DMS153 (cell line): ENCODE results near the gene CFAP298.
"Not testable (repeated sequence)": the region's sequence is repeated elsewhere in the genome, so short reads cannot be mapped to it uniquely, and the experiment has no call there.

Experiments
- DNase-seq: peaks from one replicate; lab custom pipeline; 2025; lab: John Stamatoyannopoulos, UW

Gene CFAP298

DNA sequence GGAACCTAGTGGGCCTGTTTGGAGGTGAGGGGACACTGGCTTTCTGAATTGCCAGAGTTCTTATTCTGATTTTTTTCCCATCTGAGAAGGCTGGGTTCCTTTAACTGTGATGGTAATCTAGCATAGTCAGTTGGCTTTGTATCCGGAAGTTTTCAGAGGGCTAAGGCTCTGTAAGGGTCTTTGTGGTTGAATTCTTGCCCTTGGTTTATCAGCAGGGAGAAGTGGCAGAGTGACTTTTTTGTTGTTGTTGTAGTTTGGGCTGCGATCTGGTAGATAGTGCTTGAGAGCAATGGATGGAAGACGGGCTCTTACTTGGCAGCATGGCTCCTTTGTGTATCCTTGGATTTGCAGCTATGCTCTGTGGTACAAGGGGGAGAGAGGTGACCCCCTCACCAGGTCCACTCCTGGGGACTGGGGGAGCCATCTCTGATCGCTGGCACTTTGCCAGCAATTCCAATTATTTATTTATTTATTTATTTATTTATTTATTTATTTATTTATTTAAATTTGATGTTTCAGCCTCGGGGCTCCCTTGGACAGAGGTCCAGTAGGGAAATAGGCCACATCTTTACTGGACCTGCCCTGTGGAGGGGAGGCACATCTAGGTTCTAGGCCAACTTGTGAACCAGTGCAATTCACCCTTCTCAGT lies 45.3 kb downstream of the CFAP298 start:
- DNase-seq: no peak

DNA sequence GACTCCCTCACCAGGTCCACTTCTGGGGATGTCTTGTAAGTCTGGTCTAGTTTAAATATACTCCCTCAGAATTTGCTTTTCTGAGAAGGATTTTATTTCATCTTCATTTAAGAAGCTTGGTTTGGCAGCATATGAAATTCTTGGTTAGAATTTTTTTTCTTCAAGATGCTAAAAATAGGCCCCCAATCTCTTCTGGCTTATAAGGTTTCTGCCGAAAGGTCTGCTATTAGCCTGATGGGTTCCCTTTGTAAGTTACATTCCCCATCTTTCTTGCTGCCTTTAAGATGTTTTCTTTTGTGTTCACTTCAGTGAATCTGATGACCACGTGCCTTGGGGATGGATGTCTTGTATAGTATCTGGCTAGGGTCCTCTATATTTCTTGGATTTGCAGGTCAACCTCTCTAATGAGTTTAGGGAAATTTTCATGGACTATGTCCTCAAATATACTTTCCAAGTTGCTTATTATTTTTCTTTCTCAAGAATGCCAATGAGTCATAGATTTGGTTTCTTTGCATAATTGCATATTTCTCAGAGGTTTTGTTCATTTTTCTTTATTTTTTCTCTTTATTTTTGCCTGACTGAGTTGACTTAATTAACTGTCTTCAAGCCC lies 46.2 kb downstream of the CFAP298 start:
- DNase-seq: no peak

DNA sequence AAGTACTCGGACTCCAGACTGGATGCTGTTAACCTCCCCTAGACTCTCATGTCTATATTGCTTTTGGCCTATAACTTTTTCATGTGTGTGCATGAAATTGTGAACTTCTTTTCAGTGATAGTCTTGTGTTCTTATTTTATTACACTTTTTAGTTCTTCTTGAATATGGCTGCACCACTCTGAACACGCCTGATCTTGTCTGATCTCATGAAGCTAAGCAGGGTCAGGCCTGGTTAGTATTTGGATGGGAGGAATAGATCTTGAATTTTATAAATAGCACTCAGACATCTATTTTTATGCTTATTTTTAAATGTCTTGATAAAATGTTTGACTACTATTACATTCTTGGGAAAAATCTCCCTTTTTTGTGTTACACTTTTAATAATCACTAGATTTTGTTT lies 49.3 kb downstream of the CFAP298 start:
- no peak for DNase-seq

DNA sequence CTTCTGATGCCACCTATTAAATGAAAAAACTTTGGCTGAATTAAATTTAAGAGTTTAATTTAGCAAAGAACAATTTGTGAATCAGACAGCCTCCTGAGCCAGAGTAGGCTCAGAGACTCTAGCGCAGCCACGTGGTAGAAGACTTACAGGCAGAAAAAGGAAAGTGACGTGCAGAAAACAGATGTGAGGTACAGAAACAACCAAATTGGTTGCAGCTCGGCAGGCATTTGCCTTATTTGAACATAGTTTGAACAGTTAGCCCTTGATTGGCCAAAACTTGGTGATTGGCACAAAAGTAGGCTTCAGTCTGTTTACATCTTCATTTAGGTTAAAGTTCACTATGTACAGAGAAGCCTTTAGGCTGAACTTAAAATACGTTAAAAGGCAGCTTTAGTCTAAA lies 49.8 kb downstream of the CFAP298 start:
- no peak for DNase-seq

DNA sequence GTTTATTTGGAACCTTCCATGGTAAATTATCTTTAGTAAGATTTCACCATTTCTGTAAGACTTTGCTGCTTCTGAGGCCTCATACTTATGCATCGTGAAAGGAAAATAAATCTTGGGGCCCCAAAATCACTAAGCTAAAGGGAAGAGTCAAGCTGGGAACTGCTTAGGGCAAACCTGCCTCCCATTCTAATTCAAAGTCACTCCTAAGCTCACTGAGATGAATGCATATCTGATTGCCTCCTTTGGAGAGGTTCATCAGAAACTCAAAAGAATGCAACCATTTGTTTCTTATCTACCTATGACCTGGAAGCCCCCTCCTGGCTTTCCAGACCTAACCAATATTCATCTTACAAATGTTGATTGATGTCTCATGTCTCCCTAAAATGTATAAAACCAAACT lies 50.7 kb downstream of the CFAP298 start:
- DNase-seq: not testable (repeated sequence)

DNA sequence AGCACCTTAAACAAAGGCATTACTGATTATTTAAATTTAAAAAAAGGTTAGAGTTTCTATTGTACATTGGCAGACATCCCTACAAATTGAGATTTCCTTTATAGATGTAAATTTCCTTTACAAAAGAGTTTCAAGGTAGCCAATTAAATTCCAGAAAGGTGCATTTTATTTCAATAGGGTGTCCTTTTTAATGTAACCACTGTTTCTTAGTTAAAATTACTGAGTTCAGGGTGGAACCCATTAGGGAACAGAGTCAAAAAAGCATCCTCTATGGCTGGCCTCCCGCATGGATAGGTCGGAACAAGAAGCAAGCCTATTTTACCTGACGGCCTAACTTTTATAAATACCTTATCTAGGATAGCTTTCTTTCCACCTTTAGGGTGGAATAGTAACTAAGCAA lies 51.3 kb downstream of the CFAP298 start:
- no peak for DNase-seq

DNA sequence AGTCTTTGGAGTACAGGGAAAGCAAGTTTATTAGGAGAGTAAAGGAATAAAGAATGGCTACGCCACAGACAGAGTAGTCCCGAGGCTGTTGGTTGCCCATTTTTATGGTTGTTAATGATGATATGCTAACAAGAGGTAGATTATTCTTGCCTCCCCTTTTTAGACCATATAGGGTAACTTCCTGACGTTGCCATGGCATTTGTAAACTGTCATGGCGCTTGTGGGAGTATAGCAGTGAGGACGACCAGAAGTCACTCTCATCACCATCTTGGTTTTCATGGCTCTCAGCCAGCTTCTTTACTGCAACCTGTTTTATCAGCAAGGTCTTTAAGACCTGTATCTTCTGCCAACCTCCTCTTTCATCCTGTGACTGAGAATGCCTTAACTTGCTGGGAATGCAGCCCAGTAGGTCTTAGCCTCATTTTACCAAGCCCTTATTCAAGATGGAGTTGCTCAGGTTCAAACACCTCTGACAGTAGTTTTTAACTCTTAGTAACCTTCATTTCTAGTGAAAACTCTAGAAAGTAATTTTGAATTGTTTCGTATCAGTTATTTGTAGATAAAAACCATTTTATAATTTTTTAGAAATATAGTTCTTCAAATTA lies 53.1 kb downstream of the CFAP298 start:
- DNase-seq: no peak

DNA sequence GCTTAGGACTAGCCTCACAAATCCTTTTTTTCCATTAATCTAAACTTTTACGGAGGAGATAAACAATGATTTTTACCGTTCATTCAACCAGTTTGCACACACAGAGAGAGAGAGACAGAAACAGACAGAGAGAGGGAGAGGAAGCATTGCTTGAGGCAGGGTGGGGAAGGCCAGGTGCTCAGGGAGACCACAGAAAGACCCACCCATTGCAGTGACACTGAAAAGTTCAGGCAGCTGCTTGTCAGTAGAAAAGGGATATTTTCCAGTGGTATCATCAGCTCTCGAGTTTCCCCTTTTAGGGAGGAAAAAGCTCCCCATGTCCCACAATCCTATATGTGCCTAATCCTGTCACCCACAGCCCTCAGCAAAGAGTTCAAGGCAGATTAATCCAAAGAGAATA lies 54.1 kb downstream of the CFAP298 start:
- DNase-seq: no peak

DNA sequence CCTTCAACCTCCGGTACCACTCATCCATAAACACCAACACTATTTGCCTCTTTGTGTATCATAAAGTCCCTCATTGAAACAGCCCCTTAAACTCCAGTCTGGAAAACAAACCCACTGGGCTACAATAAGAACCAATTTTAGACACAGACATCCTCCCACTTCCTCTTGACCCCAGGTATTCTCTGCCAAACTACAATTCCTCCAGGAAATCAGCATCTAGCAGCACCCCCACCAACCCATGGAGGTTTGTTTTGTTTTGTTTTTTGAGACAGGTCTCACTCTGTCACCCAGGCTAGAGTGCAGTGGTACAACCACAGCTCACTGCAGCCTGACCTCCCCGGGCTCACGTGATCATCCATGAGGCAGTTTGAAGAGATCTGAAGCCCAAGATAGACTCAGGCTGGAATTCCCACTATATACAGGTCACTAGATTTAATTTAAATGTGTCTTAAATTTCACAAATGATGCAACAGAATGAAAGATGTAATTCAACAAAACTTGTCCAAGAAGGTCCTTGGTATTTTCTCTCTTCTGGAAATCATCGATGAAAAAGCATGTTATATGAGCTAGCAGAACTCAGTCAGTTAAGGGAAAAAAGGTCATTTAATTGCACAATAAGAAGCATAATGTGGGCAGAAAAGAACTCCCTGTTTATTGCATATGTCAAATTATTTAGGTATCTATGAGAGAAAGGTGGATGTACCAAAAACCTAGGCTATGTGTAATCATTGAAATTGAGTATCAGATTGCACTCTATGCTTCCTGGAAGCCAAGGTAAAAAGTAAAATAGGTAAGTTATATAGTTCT lies 57.1 kb downstream of the CFAP298 start:
- DNase-seq: no peak

DNA sequence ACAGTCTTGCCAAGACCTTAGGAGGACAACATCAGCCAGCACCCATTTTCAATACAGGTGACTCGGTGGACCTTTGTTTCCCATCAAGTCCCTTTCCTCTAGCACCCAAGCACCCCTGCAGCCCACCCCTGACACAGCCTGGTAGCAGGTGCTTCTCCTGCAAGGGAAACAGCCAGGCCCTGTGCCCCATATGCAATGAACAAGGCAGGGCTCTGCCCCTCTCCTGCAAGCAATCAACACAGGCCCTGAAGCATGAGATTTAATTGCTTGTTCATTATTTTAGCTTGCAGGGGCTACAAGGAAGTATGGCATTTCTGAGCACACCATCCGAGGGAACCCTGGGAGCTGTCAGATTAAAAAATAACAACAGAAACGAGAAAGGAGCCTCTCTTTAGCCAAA lies 62.3 kb downstream of the CFAP298 start:
- no peak for DNase-seq

DNA sequence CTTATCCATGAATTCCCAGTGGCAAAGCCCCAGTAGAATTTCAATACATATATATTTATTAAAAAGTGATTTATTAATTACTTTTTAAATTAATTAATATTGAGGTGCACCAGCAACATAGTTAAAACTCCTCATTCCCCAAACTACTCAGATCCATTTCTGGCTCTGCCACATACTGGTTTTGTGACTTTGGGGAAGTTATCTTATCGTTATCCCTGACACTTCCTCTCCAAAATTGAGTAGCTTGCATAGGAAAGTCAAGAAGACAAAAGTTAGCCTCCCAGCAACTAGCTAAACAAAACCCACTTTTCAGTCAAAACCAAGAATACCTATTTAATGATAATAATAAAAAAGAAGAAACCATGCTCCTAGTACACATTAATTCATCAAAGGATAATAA lies 62.7 kb downstream of the CFAP298 start:
- no peak for DNase-seq
